HL-60/S4 treated with phorbol 12-myristate 13-acetate at 8.2 ng/mL for 4 days and 3 days (cell line): ENCODE measurements around the gene CC2D2B.
"Not testable (repeated sequence)": the region's sequence is repeated elsewhere in the genome, so short reads cannot be mapped to it uniquely, and the experiment has no call there.

ENCODE experiments used
- in situ Hi-C: fragments of 300-500 bp; cut with MboI; formaldehyde crosslinking; loops from 2 replicates; pipeline ENCODE4 v1.15.0; 2022; ENCODE audit warnings: low sequenced_read_pairs

The CC2D2B gene

GRCh38 chr10:95907456-95908253, at the start of gene CC2D2B:
TSS of gene CC2D2B (plus strand) at chr10:95907975. CDS start at chr10:95911324, 3,349 bp downstream.
- in situ Hi-C loops: no loop called here

- in situ Hi-C loops: no loop called here
Measured at GRCh38 chr10:95860166-95860940, 47.4 kb upstream of the CC2D2B start.

- in situ Hi-C loops: no loop called here
Measured at GRCh38 chr10:95861386-95861785, 46.4 kb upstream of the CC2D2B start.

GRCh38 chr10:95864906-95865813, 42.6 kb upstream of the CC2D2B start:
- in situ Hi-C loops: no loop called here

- in situ Hi-C loops: no loop called here
Measured at GRCh38 chr10:95865814-95866466, 41.8 kb upstream of the CC2D2B start.

- in situ Hi-C loops: no loop called here
Measured at GRCh38 chr10:95866467-95866842, 41.3 kb upstream of the CC2D2B start.

GRCh38 chr10:95867866-95868265, 39.9 kb upstream of the CC2D2B start:
- in situ Hi-C loops: no loop called here

GRCh38 chr10:95872158-95872711, 35.5 kb upstream of the CC2D2B start:
- in situ Hi-C loops: no loop called here

- in situ Hi-C loops: no loop called here
Measured at GRCh38 chr10:95873139-95873538, 34.6 kb upstream of the CC2D2B start.

GRCh38 chr10:95873651-95874050, 34.1 kb upstream of the CC2D2B start:
- in situ Hi-C loops: no loop called here

- in situ Hi-C loops: not testable (repeated sequence)
Measured at GRCh38 chr10:95874783-95875182, 33.0 kb upstream of the CC2D2B start.

- in situ Hi-C loops: no loop called here
Measured at GRCh38 chr10:95876756-95877155, 31.0 kb upstream of the CC2D2B start.

GRCh38 chr10:95877881-95878280, 29.9 kb upstream of the CC2D2B start:
- in situ Hi-C loops: no loop called here

GRCh38 chr10:95880704-95881103, 27.1 kb upstream of the CC2D2B start:
- in situ Hi-C loops: no loop called here

GRCh38 chr10:95881316-95881715, 26.5 kb upstream of the CC2D2B start:
- in situ Hi-C loops: no loop called here

GRCh38 chr10:95889830-95890229, 17.9 kb upstream of the CC2D2B start:
- in situ Hi-C loops: no loop called here

- in situ Hi-C loops: no loop called here
Measured at GRCh38 chr10:95896071-95896850, 11.5 kb upstream of the CC2D2B start.

- in situ Hi-C loops: not testable (repeated sequence)
Measured at GRCh38 chr10:95905897-95906580, 1.7 kb upstream of the CC2D2B start.
